ENCODE results near the gene FOLR2. TPM values are rescaled to one million over a fixed set of nuclear protein-coding genes. Genes with fewer than 3 reads are reported as not detected.
A peak's percentile ranks its signal among the peaks of the same experiment; 100 is the strongest.

FOLR2 gene
- total RNA-seq, 4 donors from 2014 or later, result 0.51 to 52.1 (median 19.9) TPM

- intact Hi-C loops (cut with DNase I; ENCODE audit: low total_unique reads), result no loop called here
- no peak for DNase-seq
- Histone ChIP-seq H3K9me3 (no peaks in the 10 kb centered on the region), H3K27me3 (peaks cover 15 to 26% of the 10 kb centered on the region in 2 donors), H3K27ac (no peak overlapping the region), H3K4me3 (no peak overlapping the region), H3K4me1 (peaks cover 0 to 16% of the 10 kb centered on the region in 2 donors), H3K36me3 (no peaks in the 10 kb centered on the region)
- TF ChIP-seq POLR2A (IDR thresholded peaks at IDR 0.05) (no peak), CTCF (IDR thresholded peaks at IDR 0.05) (no peak)
Measured at GRCh38 chr11:72238492-72239312, 22.1 kb downstream of the FOLR2 start.

DNA sequence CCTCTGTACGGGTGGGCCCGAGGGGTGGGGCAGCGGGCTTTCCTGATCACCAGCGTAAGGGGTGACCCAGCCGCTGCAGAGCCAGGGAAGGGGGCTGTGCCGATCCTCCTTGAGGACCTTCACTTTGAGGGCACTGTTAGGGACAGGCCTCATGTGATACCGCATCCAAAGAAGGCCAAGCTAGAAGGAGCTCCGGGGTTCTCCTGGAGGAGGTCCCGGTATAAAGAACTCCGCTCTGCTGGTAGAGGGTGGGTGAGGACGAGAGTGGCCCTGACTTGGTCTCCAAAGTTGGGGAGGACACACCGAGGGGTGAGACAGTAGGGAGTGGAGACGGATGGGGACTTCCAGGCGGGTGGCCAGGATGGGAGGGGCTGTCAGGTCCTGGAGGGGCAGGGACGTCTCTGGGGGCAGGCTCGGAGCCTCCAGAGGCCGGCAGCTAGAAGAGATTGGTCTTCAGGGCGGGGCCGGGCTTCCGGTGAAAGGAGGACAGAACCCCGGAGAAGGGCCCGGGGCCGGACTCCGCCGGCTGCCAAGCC is 22.8 kb downstream of the FOLR2 start:
- H3K4me1 ChIP-seq, result peaks cover 0 to 22% of the 10 kb centered on the region in 2 donors
- H3K27ac ChIP-seq, result peak overlapping the region in 1 of 2 donors; percentile 5
- no peaks in the 10 kb centered on the region for H3K36me3 ChIP-seq
- DNase-seq, result peak; percentile 61 to 71
- peaks cover 22 to 32% of the 10 kb centered on the region in 2 donors for H3K27me3 ChIP-seq
- intact Hi-C loops (cut with DNase I; ENCODE audit: low total_unique reads), result no loop called here
- peak overlapping the region in 1 of 2 donors; percentile 33 for H3K4me3 ChIP-seq
- TF ChIP-seq POLR2A (IDR thresholded peaks at IDR 0.05), result no peak
- no peak for TF ChIP-seq CTCF (IDR thresholded peaks at IDR 0.05)
- no peaks in the 10 kb centered on the region for H3K9me3 ChIP-seq

DNA sequence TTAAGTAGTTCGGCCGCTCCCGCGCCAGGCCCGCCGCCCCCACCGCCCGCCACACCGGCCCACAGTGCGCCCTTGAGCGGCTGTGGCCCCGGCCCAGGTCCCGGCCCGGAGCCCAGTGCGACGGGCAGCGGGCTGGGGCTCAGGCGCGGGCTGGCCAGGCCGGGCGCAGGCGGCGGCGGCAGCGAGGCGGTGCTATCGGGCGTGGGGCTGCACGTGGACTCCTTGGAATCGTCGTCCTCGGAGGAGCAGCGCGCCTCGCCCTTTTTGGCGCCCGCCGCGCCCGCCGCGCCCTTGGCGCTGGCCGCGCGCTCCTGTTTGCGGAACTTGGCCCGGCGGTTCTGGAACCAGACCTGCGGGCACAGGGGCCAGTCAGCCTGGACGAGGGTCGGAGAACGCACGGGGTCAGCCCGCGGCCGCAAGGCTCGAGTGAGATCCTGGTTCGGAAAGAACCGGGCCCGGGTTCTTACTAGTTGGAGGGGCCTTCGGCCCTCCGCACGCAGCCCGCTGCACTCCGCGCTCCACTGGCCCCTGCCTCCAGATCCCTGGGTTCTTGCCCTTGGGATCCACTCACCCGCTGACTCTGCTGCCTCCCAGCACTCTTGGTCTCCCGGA is 23.4 kb downstream of the FOLR2 start:
- peak overlapping the region in 1 of 2 donors; percentile 5 for H3K27ac ChIP-seq
- H3K9me3 ChIP-seq, result no peaks in the 10 kb centered on the region
- DNase-seq, result peak in 1 of 2 donors; percentile 55
- H3K36me3 ChIP-seq, result no peaks in the 10 kb centered on the region
- H3K27me3 ChIP-seq, result peaks cover 23 to 38% of the 10 kb centered on the region in 2 donors
- H3K4me3 ChIP-seq, result peak overlapping the region in 1 of 2 donors; percentile 33
- intact Hi-C loops (cut with DNase I; ENCODE audit: low total_unique reads), result no loop called here
- no peak for TF ChIP-seq POLR2A (IDR thresholded peaks at IDR 0.05)
- peak in 1 of 4 experiments; percentile 12 for TF ChIP-seq CTCF (IDR thresholded peaks at IDR 0.05)
- H3K4me1 ChIP-seq, result peaks cover 0 to 22% of the 10 kb centered on the region in 2 donors

GRCh38 chr11:72240461-72241290 is 24.1 kb downstream of the FOLR2 start:
- H3K9me3 ChIP-seq, result no peaks in the 10 kb centered on the region
- H3K4me1 ChIP-seq, result peaks cover 0 to 22% of the 10 kb centered on the region in 2 donors
- H3K27ac ChIP-seq, result no peak overlapping the region

More at GRCh38 chr11:72240461-72241290, 24.1 kb downstream of the FOLR2 start:
- no peak for TF ChIP-seq CTCF (IDR thresholded peaks at IDR 0.05)
- no peak for TF ChIP-seq POLR2A (IDR thresholded peaks at IDR 0.05)
- no peaks in the 10 kb centered on the region for H3K36me3 ChIP-seq
- no peak for DNase-seq
- peaks cover 23 to 45% of the 10 kb centered on the region in 2 donors for H3K27me3 ChIP-seq
- peak overlapping the region in 1 of 2 donors; percentile 33 for H3K4me3 ChIP-seq
- intact Hi-C loops (cut with DNase I; ENCODE audit: low total_unique reads), result no loop called here
